Measurements from ENCODE around the gene ZBTB8OS.
A peak's percentile ranks its signal among the peaks of the same experiment; 100 is the strongest.
"Not testable (repeated sequence)": the region's sequence is repeated elsewhere in the genome, so short reads cannot be mapped to it uniquely, and the experiment has no call there.

Gene ZBTB8OS

DNA sequence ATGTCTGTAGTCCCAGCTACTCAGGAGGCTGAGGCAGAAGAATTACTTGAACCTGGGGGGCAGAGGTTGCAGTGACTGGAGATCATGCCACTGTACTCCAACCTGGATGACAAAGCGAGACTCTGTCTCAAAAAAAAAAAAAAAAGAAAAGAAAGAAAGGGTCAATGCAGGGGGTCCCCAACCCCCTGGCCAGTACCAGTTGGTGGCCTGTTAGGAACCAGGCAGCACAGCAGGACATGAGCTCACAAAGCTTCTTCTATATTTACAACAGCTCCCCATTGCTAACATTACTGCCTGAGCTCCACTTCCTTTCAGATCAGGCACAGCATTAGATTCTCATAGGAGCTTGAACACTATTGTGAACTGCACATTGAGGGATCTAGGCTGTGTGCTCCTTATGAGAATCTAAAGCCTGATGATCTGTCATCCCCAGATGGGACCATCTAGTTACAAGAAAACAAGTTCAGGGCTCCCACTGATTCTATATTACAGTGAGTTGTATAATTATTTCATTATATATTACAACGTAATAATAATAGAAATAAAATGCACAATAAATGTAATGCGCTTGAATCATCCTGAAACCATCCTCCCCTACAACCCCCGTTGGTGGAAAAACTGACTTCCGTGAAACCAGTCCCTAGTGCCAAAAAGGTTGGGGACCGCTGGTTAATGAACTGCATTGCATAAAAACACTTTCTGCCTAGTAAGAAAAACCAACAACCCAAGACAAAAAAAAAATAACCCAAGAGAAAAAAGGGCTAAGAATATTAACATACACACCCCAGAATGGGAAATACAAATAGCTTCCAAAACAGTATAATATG, 2.8 kb downstream of the ZBTB8OS start:
- DNase-seq: no peak

GRCh38 chr1:32644426-32644825, 5.9 kb downstream of the ZBTB8OS start:
- no peak for DNase-seq

DNA sequence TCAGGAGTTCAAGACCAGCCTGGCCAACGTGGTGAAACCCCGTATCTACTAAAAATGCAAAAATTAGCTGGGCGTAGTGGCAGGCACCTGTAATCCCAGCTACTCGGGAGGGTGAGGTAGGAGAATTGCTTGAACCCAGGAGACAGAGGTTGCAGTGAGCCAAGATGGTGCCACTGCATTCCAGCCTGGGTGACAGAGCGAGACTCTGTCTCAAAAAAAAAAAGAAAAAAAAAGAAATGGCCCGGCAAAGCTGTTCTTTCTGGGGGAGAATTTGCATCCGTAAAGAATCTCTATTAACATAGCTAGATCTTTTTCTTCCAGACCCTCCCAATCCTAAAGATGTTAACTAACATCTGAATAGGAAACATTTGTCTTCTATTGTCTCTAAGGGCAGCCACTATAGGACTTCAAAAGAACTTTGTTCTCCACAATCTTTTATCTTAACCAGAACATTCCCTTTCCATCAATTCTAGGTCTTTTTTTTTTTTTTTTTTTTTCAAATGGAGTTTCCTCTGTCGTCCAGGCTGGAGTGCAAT, 8.0 kb downstream of the ZBTB8OS start:
- not testable (repeated sequence) for DNase-seq

DNA sequence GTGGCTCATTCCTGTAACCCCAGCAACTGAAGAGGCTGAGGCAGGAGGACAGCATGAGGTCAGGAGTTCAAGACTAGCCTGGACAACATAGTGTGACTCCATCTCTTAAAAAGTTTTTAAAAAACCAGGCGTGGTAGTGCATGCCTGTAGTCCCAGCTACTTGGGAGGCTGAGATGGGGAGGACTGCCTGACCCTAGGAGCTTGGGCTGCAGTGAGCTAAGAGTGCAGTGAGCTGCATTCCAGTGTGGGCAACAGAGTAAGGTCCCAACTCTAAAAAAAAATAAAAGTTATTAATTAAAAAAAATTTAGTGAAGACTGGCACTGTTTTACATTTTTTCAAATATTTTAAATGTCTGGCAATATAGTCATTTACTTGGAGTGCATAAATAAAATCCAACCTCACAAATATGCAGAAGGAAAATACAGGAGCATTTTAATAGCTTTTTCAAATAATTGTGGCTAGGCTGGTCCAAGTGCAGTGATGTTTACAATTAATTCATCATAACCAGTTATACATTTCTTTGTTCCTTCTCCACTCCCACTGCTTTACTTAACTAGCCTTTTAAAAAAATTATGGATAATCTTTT, 10.8 kb downstream of the ZBTB8OS start:
- no peak for DNase-seq

DNA sequence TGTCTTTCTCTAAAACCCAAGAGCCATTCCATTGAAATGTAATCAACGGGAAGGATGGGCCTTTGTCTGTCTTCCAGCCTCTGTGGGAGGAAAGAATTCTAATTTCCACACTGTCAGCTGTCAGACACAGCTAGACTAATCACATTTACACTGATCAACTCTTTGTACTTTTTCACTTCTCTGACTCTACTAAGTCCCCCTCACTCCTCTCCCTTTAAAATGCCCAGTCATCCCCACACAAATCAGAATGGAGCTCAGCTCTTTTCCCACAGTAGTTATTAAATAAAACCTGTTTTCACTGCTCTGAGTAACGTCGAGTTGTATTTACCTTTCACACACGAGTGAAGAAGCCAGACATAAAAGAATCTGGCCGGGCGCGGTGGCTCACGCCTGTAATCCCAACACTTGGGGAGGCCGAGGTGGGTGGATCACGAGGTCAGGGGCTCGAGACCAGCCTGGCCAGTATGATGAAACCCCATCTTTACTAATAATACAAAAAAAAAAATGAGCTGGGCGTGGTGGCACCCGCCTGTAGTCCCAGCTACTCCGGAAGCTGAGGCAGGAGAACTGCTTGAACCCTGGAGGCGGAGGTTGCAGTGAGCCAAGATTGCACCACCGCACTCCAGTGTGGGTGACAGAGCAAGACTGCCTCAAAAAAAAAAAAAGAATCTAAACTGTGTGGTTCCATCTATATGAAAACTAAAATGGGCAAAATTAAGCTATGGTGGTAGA, 13.3 kb downstream of the ZBTB8OS start:
- no peak for DNase-seq

GRCh38 chr1:32635508-32636277, 14.7 kb downstream of the ZBTB8OS start:
- no peak for DNase-seq

- no peak for DNase-seq
Observed at GRCh38 chr1:32632829-32633228, 17.5 kb downstream of the ZBTB8OS start.

GRCh38 chr1:32630173-32630572, 20.2 kb downstream of the ZBTB8OS start:
- DNase-seq: not testable (repeated sequence)

GRCh38 chr1:32627596-32628162, 22.7 kb downstream of the ZBTB8OS start:
- no peak for DNase-seq

DNA sequence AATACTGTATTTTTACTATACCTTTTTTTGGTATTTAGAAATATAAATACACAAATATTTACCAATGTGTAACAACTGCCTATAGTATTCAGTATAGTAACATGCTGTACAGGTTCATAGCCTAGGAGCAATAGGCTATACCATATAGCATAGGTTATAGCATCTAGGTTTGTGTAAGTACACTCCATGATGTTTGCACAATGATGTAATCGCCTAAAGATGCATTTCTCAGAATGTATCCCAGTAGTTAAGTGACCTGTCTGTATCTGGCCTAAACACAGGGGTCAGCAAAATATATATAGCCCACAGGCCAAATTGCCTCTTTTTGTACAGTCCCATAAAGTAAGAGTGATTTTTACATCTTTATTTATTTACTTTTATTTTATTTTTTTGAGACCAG, 24.2 kb downstream of the ZBTB8OS start:
- DNase-seq: no peak

DNA sequence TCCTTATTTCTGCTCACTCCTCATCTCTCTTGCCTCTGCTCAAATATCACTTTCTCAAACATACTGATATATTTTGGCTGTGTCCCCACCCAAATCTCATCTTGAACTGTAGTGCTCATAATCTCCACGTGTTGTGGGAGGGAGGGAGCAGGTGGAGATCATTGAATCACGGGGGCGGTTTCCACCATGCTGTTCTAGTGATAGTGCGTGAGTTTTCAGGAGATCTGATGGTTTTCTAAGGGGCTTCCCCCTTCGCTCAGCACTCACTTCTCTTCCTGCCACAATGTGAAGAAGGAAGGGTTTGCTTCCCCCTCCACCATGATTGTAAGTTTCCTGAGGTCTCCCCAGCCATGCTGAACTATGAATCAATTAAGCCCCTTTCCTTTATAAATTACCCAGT, 26.6 kb downstream of the ZBTB8OS start:
- DNase-seq: no peak

DNA sequence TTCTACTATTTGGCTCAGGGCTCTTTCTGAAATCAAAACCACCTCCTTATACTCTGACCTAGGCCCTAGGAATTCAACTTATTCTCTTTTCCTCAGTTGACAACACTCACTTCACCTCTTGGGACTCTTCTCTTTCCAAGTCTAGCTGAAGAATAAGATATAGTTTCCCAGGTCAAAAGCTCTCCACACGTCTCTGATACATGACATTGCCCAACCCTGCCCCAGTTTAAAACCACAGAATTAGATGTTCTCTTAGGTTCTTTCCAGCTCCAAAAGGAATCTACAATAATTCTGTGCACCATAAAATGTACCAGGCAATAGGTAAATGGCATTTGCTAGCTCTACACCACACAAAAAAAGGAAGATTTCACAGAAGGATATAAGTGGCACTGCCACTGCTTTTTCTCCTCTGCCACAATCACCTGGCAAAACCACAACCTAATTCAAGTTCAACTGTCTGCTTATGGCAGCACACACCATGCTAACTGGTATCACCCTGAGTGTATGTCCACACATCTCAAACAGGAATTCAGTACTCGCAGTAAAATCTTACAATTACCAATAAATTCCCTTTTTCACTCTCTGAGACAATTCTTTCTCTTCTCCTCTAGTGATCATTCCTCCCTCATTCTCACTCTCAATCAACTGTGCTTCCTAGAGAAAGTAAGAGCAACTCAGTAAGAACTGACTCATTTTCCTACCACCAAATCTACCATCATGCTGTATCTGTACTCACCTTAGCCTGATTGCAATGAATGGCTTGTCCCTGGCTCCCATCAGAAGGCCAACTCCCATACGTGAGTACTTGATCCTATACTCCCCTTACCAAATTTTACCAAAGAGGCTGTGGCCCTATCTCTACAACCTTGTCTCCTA, 27.3 kb downstream of the ZBTB8OS start:
- no peak for DNase-seq

DNA sequence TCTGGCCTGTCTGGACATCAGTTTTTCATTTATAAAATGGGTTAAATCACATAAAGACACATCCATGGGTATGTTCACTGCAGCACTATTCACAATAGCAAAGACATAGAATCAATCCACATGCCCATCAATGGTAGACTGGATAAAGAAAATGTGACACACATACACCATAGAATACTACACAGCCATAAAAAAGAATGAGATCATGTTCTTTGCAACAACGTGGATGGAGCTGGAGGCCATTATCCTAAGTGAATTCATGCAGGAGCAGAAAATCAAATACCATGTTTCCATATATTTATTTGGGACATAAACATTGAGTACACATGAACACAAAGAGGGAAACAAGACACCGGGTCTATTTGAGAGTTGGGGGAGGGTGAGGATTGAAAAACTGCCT, 28.1 kb downstream of the ZBTB8OS start:
- DNase-seq: no peak

DNA sequence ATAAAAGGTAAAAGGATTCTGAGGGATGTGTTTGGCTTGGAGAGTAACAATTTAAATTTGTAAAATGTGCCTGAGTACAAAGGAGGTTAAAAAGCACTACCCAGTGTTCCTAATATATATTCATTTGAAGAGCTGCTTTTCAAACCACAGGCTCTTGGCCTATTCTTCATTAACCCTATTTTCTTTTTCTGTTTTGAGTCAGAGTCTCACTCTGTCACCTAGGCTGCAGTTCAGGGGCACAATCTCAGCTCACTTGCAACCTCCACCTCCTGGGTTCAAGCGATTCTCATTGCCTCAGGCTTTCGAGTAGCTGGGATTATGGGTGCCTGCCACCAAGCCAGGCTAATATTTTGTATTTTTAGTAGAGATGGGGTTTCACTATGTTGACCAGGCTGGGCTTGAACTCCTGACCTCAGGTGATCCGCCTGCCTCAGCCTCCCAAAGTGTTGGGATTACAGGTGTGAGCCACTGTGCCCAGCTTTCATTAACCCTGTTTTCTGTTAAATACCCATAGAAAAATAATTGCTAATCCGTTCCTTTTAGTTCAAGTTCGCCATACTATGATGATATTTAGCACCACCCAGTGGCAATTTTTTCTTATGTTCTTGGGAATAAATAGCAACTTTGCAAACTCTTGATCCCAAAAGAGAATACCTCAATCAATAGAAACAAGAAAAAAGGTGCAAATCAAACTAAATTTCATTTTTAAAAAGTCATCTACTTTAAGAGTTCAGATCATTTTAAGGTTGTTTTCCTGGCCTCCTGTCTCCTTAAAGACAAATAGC, 30.5 kb downstream of the ZBTB8OS start:
- DNase-seq: no peak

DNA sequence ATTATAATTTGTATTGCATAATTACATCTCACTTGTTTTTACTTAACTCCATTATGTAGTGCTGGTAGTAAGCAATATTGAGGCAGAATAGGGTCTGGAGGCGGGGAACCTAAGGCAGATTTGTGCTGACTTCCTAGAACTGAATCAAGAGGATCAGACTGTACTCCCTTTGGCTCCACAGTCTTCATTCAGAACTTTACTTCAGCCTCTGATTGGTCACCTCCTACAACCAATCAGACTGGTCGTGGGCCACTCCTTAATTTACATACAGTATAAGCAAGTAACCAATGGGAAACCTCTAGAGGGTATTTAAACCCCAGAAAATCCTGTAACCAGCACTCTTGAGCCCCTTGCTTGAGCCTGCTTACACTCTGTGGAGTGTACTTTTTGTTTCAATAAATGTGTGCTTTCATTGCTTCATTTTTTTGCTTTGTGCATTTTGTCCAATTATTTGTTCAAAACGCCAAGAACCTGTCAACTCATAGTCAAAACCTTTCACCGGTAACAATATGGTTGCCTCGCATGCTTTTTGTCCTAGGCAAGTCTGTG, 31.6 kb downstream of the ZBTB8OS start:
- no peak for DNase-seq

DNA sequence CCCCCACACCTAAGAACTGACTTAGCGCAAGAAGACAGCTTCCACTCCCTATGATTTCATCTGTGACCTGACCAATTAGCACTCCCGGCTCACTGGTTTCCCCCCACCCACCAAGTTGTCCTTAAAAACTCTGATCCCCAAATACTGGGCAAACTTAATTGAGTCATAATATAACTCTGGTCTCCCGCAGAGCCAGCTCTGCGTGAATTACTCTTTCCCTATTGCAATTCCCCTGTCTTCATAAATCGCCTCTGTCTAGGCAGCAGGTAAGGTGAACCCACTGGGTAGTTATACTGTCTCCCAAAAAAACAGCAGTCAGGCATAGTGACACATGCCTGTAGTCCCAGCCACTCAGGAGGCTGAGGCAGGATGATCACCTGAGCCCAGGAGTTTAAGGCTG, 36.9 kb downstream of the ZBTB8OS start:
- no peak for DNase-seq

DNA sequence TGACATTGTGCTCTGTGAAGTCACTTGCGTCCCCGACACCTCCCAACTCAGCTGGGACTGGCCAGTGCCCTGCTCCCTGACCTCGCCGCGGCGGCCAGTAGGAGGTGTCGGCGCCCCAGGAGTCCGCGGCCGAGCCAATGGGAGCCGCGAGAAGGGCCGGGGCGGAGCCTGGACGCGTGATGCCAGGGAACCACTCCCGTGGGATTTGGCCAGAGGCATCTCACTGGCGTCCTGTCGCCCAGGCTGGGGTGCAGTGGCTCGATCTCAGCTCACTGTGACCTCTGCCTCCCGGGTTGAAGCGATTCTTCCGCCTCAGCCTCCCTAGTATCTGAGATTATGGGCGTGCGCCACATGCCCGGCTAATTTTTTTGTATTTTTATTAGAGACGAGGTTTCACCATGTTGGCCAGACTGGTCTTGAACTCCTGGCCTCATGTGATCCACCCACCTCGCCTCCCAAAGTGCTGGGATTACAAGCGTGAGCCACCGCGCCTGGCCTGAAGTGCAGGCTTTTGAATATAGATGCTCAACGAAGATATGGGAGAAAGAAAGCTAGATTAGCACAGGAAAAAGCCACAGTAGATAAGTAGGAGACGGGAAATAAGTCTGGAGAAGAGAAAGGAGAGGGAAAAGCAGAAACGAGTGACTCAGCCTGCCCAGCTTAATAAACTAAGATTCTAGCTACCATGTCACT, 38.0 kb downstream of the ZBTB8OS start:
- peak; percentile 75 for DNase-seq

DNA sequence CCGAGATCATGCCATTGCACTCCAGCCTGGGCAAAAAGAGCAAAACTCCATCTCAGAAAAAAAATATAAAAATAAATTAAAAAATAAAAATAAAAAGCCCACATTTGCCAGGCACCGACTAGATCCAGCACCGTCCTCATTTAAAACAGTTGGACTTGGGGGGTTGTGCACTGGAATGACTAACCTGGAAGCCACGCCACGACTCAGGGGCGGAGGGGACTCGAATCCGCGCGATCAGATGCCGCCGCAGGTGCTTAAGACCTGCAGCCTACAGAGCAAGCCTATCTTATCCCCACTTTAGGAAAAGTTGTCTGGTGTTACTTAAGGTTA, 38.5 kb downstream of the ZBTB8OS start:
- DNase-seq: no peak

DNA sequence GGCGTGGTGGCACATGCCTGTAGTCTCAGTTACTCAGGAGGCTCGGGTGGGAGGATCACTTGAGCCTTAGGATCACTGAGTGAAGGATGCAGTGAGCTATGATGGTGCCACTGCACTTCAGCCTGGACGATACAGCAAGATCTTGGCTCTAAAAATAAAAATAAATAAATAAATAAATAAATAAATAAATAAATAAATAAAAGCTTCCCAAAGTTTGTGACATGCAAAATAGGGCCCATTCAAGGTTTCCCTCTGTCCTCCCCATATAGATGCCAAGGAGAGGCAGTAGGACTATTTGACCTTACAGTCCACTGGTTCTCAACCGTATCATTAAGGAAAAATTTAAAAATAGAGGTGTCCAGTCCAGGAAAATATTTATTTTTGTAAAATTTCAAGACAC, 41.2 kb downstream of the ZBTB8OS start:
- no peak for DNase-seq

All from NCI-H526 treated with DMSO at 0.1 percent for 48 hours (cell line).